Thyroid gland (tissue), 4 donors: ENCODE measurements around the gene SPRY4. TPM values are rescaled to one million over a fixed set of nuclear protein-coding genes. Genes with fewer than 3 reads are reported as not detected.

Experiments used
- DNase-seq, 2 donors: peaks; one replicate each; pipeline ENCODE4 v3.0.0-alpha.2; 2019
- H3K27ac ChIP-seq, 3 donors: fragments of 200-600 bp; sonication (generic); 1 replicate in 2 of 3; 2 replicates in 1 of 3; pipeline ENCODE4 v1.5.1; 2016 to 2019; ENCODE audit warnings: mild to moderate bottlenecking in 1 of 3, moderate library complexity in 1 of 3
- H3K27me3 ChIP-seq: fragments of 200-600 bp; sonication (generic); one replicate; pipeline ENCODE4 v1.5.1; 2019
- H3K36me3 ChIP-seq, 2 donors: fragments of 200-600 bp; sonication (generic); one replicate each; pipeline ENCODE4 v1.5.1; 2016 to 2019
- H3K4me1 ChIP-seq, 2 donors: fragments of 200-600 bp; sonication (generic); one replicate each; pipeline ENCODE4 v1.5.1; 2017 to 2019
- H3K4me3 ChIP-seq, 3 donors: fragments of 200-600 bp; sonication (generic); replicated peaks in 1 of 3; 1 replicate in 2 of 3; 2 replicates in 1 of 3; pipeline ENCODE4 v1.5.1; 2016; ENCODE audit warnings: mild to moderate bottlenecking in 1 of 3
- H3K9me3 ChIP-seq: fragments of 200-600 bp; sonication (generic); one replicate; pipeline ENCODE4 v1.5.1; 2017
- CTCF ChIP-seq, 6 experiments: fragments of 200-600 bp in 3 of 6; fragments of 450-650 bp in 3 of 6; sonication (generic) in 3 of 6; IDR thresholded peaks; one replicate each; pipeline ENCODE4 v1.5.1; 2016 to 2019; ENCODE audit warnings: antibody characterized with exemption in 6 of 6, mild to moderate bottlenecking in 2 of 6, inconsistent platforms in 1 of 6, moderate library complexity in 1 of 6
- POLR2A ChIP-seq, 2 donors: fragments of 450-650 bp; IDR thresholded peaks; one replicate each; pipeline ENCODE4 v1.6.1; 2017; ENCODE audit warnings: antibody characterized with exemption in 2 of 2, mild to moderate bottlenecking in 2 of 2, moderate library complexity in 1 of 2
- WGBS, 2 donors: methylation state at CpG; one replicate each; pipeline ENCODE4 v1.1.5; 2017; 5-methylcytosine and 5-hydroxymethylcytosine counted together
- intact Hi-C: fragments of 100-400 bp; cut with DNase I; formaldehyde crosslinking; loops from one replicate; pipeline ENCODE4 v1.15.1; 2023
- total RNA-seq, 4 donors: library from RNA; depleted of rRNA; stranded (reverse); fragments of >200 nt; gene quantifications; one replicate each; pipeline ENCODE4 v1.2.3, GENCODE V29; 2016

SPRY4 gene
- total RNA-seq, 4 donors from 2014 or later = 11.7 to 32.8 (median 18.6) TPM

- 84 to 96% methylated on average over 10 of the region's 18 CpGs for WGBS, 2 donors
- intact Hi-C loops = loop anchor here (5.0 kb wide), 1 partner anchor 233 kb away; no protein-coding TSS in a partner anchor
- no peak overlapping the region for H3K27ac ChIP-seq
- H3K27me3 ChIP-seq = no peaks in the 10 kb centered on the region
- no peak for DNase-seq
- H3K4me1 ChIP-seq = peaks cover 6 to 42% of the 10 kb centered on the region in 2 donors
- TF ChIP-seq CTCF (IDR thresholded peaks at IDR 0.05) = no peak
- TF ChIP-seq POLR2A (IDR thresholded peaks at IDR 0.05) = no peak
- no peak overlapping the region for H3K4me3 ChIP-seq
- no peaks in the 10 kb centered on the region for H3K9me3 ChIP-seq
- H3K36me3 ChIP-seq = peaks cover 9 to 17% of the 10 kb centered on the region in 2 donors
Observed at GRCh38 chr5:142314606-142315005, 10.2 kb downstream of the SPRY4 start.

GRCh38 chr5:142314109-142314508 is 10.7 kb downstream of the SPRY4 start:
- 89 to 90% methylated on average over 16 to 20 of the region's 20 CpGs for WGBS, 2 donors
- intact Hi-C loops = no loop called here
- H3K36me3 ChIP-seq = peaks cover 9 to 17% of the 10 kb centered on the region in 2 donors
- no peak for TF ChIP-seq CTCF (IDR thresholded peaks at IDR 0.05)
- no peak for TF ChIP-seq POLR2A (IDR thresholded peaks at IDR 0.05)
- no peak overlapping the region for H3K27ac ChIP-seq
- no peak overlapping the region for H3K4me3 ChIP-seq
- H3K27me3 ChIP-seq = no peaks in the 10 kb centered on the region
- H3K9me3 ChIP-seq = no peaks in the 10 kb centered on the region
- peaks cover 6 to 38% of the 10 kb centered on the region in 2 donors for H3K4me1 ChIP-seq
- DNase-seq = no peak

GRCh38 chr5:142313682-142314081 is 11.1 kb downstream of the SPRY4 start:
- Histone ChIP-seq H3K27ac (no peak overlapping the region), H3K4me1 (peaks cover 6 to 35% of the 10 kb centered on the region in 2 donors)
- intact Hi-C loops = no loop called here

GRCh38 chr5:142313275-142313674 is 11.5 kb downstream of the SPRY4 start:
- H3K9me3 ChIP-seq = no peaks in the 10 kb centered on the region
- 77 to 87% methylated on average over 10 of the region's 10 CpGs for WGBS, 2 donors

More at GRCh38 chr5:142313682-142314081, 11.1 kb downstream of the SPRY4 start:
- no peaks in the 10 kb centered on the region for H3K9me3 ChIP-seq
- H3K36me3 ChIP-seq = peaks cover 9 to 17% of the 10 kb centered on the region in 2 donors
- no peak for TF ChIP-seq CTCF (IDR thresholded peaks at IDR 0.05)
- TF ChIP-seq POLR2A (IDR thresholded peaks at IDR 0.05) = no peak
- no peaks in the 10 kb centered on the region for H3K27me3 ChIP-seq
- H3K4me3 ChIP-seq = no peak overlapping the region
- WGBS, 2 donors = 62 to 79% methylated on average over 4 of the region's 4 CpGs
- no peak for DNase-seq

More at GRCh38 chr5:142313275-142313674, 11.5 kb downstream of the SPRY4 start:
- TF ChIP-seq POLR2A (IDR thresholded peaks at IDR 0.05) = no peak
- no peak for TF ChIP-seq CTCF (IDR thresholded peaks at IDR 0.05)
- Histone ChIP-seq H3K4me1 (peaks cover 6 to 35% of the 10 kb centered on the region in 2 donors), H3K27me3 (no peaks in the 10 kb centered on the region), H3K36me3 (peaks cover 9 to 17% of the 10 kb centered on the region in 2 donors), H3K27ac (no peak overlapping the region), H3K4me3 (no peak overlapping the region)
- intact Hi-C loops = no loop called here
- DNase-seq = no peak
